HPDE6-E6E7 (cell line): Measurements from ENCODE around the gene INPP5K.

Experiments
- DNase-seq: peaks from one replicate; pipeline ENCODE4 v3.0.0; 2011; ENCODE audit warnings: missing footprints; ENCODE audit errors: extremely low spot score

Gene INPP5K

GRCh38 chr17:1505586-1505985 lies 10.8 kb downstream of the INPP5K start:
- DNase-seq = no peak

DNA sequence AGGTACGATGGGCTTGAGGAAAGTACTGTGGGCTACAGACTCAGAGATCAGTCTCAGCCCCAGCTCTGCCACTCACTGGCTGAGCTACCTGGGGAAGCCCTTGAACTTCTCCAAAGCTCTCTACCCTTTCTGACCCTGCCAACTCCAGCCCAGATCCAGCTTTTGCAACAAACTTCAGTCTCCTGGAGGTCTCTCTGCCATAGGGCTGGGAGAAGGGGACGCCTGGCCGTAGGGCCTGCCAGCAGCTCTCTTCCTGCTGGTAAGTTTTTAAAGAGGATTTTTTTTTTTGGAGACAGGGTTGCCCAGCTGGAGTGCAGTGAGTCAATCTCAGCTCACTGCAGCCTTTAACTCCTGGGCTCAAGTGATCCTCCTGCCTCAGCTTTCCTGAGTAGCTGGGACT lies 11.5 kb downstream of the INPP5K start:
- no peak for DNase-seq

GRCh38 chr17:1503699-1504098 lies 12.7 kb downstream of the INPP5K start:
- no peak for DNase-seq

- no peak for DNase-seq
Measured at GRCh38 chr17:1498869-1499268, 17.5 kb downstream of the INPP5K start.

DNA sequence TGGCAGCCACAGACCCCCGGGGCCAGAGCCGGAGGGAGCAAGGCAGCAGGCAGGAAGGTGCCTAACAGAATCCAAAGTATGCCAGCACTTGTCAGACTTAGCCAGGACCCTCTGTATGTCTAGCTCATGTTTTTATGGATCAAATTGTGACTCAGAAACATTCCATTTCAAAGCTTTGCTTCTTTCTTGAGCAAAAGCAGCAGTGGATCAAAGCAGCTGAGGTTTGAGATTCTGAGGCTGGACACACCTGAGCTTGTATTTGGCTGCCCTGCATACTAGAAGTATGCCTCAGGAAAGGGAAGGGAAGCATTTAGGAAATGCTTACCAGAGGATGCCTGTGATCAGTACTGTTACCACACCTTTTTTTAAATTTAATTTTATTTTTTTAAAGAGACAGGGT lies 18.2 kb downstream of the INPP5K start:
- DNase-seq = no peak

DNA sequence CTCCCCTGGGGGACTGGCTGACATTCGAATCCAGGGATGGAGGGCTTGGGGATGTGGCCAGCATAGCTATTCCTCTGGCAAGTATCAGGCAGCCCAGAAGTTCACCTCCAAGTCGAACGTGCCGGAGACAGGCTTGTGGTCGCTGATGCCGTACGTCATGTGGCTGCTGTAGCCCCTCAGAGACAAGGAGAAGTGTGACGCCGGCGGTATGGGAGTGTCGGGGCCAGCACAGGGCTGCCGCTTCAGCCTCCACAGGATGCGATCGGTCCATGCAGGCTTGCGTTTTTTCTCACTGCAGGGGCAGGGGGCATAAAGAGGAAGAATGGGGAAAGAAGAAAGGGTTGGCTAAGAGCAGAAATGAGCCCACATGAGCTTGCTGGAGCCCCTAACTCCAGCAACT lies 18.6 kb downstream of the INPP5K start:
- DNase-seq = no peak

- no peak for DNase-seq
Measured at GRCh38 chr17:1496869-1497268, 19.5 kb downstream of the INPP5K start.

DNA sequence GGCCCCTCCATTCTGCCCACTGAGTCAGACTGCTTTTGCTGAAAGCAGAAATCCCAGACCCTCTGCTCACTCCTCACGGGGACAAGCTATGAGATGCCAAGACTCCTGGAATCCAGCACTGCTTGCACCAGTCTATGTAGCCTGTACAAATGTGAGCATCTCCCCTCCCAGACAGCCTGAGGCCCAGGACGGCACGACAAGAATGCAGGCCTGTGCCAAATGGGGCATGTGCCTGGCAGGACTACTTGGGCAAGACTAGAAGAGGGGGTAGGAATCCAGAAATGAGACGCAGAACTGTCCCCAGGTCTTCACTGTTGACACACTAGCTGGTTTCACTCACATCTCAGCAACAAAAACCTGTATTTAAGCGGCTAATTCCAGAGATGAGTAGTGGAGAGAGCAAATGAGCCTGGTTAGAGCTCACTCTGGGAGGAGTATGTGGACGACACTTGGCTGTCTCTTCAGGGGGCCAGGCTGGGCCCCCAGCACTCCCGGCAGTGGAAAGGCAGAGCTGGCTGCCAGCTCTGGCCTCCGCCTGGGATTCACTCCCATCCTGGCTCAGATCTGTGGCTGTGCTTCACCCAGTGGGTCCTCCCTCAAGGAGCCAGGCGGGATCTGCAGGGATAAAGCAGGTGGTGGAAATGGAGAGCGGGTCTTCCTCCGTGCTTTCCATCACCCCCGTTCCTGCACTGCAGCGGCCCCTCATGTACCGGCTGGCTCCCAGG lies 21.0 kb downstream of the INPP5K start:
- DNase-seq = no peak

DNA sequence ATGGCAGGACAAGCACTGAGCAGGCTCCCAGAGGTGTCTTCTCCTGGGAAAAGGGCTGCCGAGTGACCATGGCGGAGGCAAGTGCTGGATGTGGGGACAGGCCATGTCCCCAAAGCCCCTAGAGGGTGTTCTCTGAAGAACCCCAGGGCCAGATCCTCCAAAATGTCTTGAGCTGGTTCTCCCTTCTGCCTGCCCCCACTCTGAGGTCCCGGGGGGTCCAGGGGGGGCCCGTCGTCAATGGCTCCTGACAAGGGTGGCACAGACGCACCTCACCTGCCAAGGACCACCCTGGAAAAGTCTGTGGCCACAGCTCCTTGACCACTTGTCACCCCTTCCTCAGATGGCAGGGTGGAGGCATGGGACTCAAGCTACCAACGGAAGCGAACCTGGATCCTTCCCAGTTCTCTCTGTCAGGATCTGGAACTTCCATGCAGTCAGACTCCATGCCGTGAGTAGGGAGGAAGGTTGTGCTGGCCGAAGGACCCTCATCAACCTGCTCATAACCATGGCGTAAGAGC lies 21.6 kb downstream of the INPP5K start:
- DNase-seq = no peak

GRCh38 chr17:1494203-1494602 lies 22.2 kb downstream of the INPP5K start:
- DNase-seq = no peak

DNA sequence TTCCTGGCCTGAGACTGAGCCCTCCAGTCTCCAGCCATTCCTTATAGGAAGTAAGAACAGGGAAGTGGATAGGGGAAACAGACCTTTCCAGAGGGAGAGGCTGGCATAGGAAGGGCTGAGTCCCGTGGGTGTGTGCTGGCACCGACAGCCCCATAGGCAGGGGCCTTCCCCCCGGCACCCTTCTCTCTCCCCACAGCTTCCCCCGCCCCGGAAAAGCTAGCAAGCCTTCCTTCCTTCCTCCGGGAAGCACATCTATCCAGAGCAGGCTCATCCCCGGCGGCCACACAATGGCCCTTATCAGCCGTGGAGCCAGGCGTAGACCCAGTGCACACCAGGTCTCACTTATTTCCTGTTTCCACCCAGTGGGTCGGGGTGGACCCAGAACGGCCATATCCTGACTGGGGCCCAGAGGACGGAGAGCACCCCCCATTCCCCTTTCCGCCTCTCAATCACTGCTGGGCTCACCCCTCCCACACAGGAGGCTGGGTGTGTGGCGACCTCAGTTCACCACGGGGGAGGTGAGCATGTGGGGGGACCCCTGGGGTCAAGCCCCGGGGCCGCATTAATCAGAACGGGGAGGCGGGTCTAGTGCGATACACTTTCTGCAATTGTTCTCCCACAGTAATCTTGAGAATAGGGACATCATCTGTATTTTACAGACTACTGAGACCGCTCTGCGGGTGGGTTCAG lies 23.0 kb downstream of the INPP5K start:
- DNase-seq = no peak

DNA sequence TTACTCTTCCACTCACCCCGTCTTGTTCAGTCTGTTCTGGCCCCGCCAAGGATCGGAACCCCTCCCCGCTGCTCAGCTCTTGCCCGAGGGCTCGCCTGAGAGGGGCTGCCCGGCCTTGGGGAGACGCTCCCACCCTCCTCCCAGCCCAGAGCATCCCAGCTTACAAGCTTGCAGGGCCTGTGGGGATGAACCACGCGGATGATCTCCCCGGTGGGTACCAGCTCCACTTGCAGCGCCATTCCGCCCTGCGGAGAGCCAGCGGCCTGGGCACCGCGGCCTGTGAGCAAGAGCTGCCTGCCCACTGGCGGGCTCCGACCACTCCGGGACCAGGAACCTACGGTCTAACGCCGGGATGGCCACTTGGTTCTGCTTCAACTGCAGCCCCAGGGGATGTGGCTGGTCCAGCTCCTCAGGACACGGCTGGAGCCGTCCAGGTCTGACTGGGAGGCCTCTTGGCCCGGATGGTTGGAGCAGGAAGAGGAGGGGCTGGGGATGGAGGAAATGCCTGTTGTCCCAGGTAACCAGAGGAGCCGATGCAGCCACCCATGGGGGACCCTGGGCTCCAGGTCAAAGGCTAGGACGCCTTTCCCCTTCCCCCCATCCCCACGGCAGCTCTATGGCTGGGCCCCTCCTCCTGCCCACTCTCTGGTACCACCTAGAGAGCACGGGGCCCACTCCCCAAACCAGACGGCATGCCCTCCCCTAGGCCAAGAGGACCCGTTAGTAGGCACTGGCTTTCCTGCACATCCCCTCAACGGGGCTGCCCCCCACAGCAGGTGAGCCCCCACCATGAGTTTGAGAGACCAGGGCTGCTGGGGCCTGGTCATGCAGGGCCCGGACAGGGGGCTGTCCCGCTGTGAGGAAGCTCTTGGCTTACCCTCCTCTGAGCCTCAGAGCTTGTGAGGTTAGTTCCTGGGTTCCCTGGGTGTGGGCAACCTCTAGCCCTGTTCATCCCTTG lies 23.9 kb downstream of the INPP5K start, which contains the start of gene MYO1C:
TSS of gene MYO1C (minus strand) at position 438 of the 958 bp plus-strand sequence. CDS start at position 239, 199 bp downstream.
- no peak for DNase-seq

GRCh38 chr17:1491443-1492248 lies 24.8 kb downstream of the INPP5K start:
- DNase-seq = peak; percentile 75

- DNase-seq = no peak
Measured at GRCh38 chr17:1490643-1491442, 25.6 kb downstream of the INPP5K start.

- DNase-seq = no peak
Measured at GRCh38 chr17:1488826-1489270, 27.6 kb downstream of the INPP5K start.

DNA sequence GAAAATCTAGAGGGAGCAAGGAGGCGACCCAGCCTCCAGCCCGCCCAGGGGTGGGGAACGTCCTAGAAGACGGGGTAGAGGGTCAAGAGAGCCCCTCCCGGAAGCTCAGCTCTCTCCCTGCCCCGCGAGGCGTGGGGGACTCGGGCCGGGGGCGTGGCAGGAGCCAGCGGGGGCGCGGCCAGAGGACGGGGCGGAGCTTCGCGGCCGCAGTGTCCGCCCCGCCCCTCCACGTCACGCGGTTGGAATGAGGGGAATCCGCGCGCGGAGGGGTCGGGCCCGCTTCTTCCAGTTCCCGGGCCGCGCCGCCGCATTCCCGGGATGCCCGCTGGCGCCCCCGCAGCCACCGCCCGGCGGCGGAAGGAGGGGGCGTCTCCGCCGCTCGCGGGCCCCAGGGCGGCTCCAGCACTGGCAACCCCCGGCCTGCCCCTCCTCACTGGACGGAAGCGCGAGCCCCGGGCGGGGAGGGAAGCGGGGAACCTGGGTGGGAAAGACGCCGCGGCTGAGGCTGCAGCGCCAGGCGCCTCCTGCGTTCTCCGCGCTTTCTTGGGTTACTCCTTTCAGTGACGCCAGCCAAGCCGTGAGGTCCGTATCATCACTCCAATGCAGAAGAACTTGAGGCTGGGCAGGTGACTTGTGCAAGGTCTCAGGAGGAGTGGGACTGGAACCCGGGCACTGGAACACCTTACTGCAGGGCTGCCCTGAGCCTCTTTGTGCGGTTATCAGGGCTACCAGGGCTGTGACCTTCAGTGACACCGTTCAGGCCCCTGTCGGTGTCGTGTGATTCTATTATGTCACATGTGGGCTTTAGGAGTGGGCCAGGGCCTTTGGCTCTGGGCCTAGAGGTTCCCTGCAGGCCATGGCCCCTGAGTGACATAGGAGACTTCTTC lies 28.2 kb downstream of the INPP5K start:
- peak; percentile 74 for DNase-seq

- peak; percentile 67 for DNase-seq
Measured at GRCh38 chr17:1486802-1487695, 29.4 kb downstream of the INPP5K start.
